ENCODE results near the gene RASAL3. TPM values are rescaled to one million over a fixed set of nuclear protein-coding genes. Genes with fewer than 3 reads are reported as not detected.

The RASAL3 gene
- total RNA-seq, 2 donors from 2014 or later, result 1.7 to 2.5 TPM

- H3K9ac ChIP-seq (ENCODE audit: low read depth in 2 of 2, low read length in 2 of 2), result no peak overlapping the region
- H3K36me3 ChIP-seq, result peaks cover 30% of the 10 kb centered on the region
- H3K4me1 ChIP-seq, result no peaks in the 10 kb centered on the region
- no peak overlapping the region for H3K4me3 ChIP-seq
- TF ChIP-seq, protein P1, sequence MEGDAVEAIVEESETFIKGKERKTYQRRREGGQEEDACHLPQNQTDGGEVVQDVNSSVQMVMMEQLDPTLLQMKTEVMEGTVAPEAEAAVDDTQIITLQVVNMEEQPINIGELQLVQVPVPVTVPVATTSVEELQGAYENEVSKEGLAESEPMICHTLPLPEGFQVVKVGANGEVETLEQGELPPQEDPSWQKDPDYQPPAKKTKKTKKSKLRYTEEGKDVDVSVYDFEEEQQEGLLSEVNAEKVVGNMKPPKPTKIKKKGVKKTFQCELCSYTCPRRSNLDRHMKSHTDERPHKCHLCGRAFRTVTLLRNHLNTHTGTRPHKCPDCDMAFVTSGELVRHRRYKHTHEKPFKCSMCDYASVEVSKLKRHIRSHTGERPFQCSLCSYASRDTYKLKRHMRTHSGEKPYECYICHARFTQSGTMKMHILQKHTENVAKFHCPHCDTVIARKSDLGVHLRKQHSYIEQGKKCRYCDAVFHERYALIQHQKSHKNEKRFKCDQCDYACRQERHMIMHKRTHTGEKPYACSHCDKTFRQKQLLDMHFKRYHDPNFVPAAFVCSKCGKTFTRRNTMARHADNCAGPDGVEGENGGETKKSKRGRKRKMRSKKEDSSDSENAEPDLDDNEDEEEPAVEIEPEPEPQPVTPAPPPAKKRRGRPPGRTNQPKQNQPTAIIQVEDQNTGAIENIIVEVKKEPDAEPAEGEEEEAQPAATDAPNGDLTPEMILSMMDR (IDR thresholded peaks at IDR 0.05), result no peak
- H3K27me3 ChIP-seq, result no peaks in the 10 kb centered on the region
- intact Hi-C loops (cut with DNase I), result no loop called here
- H3K9me3 ChIP-seq, result no peaks in the 10 kb centered on the region
- no peak for DNase-seq
- H3K27ac ChIP-seq, result no peak overlapping the region
These were observed 61.8 kb downstream of the RASAL3 start for GRCh38 chr19:15402411-15403150.

Small RNAs within 50 kb of the gene (microRNA-seq; reads per million reads assigned to microRNA genes)
- not detected for gene MIR1470

Other genes starting within 250 kb of the RASAL3 start
- under 1 TPM; 0.53 to 0.82 TPM for gene EPHX3, start 232.1 kb downstream of the RASAL3 start, total RNA-seq
- gene BRD4, start 132.0 kb downstream of the RASAL3 start, total RNA-seq, result 10 to 100 TPM; 67.2 to 82.7 TPM
- 10 to 100 TPM; 37.0 to 55.2 TPM for gene AKAP8, start 84.8 kb downstream of the RASAL3 start, total RNA-seq
- 10 to 100 TPM; 63.5 to 70.2 TPM for gene AKAP8L, start 45.6 kb downstream of the RASAL3 start, total RNA-seq
- 10 to 100 TPM; 18.3 to 31.2 TPM for gene WIZ, start 14.6 kb downstream of the RASAL3 start, total RNA-seq
- gene PGLYRP2, start 15.0 kb upstream of the RASAL3 start, total RNA-seq, result not detected
- gene CYP4F22, start 44.0 kb upstream of the RASAL3 start, total RNA-seq, result under 1 TPM; 0.19 to 0.22 TPM
- not detected for gene CYP4F8, start 150.7 kb upstream of the RASAL3 start, total RNA-seq
- 1 to 10 TPM; 7.8 to 8.3 TPM for gene CYP4F3, start 176.4 kb upstream of the RASAL3 start, total RNA-seq
- 10 to 100 TPM; 82.1 to 87.0 TPM for gene CYP4F12, start 208.5 kb upstream of the RASAL3 start, total RNA-seq

All from colonic mucosa (tissue), 4 donors.